SJCRH30 (cell line): Measurements from ENCODE around the gene CCDC54. TPM values are rescaled to one million over a fixed set of nuclear protein-coding genes. Genes with fewer than 3 reads are reported as not detected.

Experiments used
- DNase-seq, 2 experiments: peaks; one replicate each; pipeline ENCODE4 v3.0.0-alpha.2; 2015 to 2020
- H3K27ac ChIP-seq: fragments of 250-450 bp; sonication (Bioruptor Pico); 2 replicates; pipeline ENCODE4 v1.5.1; 2020; ENCODE audit warnings: mild to moderate bottlenecking, moderate library complexity
- H3K27me3 ChIP-seq: fragments of 250-450 bp; sonication (Bioruptor Pico); 2 replicates; pipeline ENCODE4 v1.5.1; 2020; ENCODE audit warnings: mild to moderate bottlenecking, moderate library complexity
- H3K36me3 ChIP-seq: fragments of 250-450 bp; sonication (Bioruptor Pico); 2 replicates; pipeline ENCODE4 v1.5.1; 2020; ENCODE audit warnings: mild to moderate bottlenecking, moderate library complexity
- H3K4me1 ChIP-seq: fragments of 250-450 bp; sonication (Bioruptor Pico); 2 replicates; pipeline ENCODE4 v1.5.1; 2020; ENCODE audit warnings: mild to moderate bottlenecking, moderate library complexity
- H3K4me3 ChIP-seq: fragments of 250-450 bp; sonication (Bioruptor Pico); 2 replicates; pipeline ENCODE4 v1.5.1; 2020; ENCODE audit warnings: mild to moderate bottlenecking, moderate library complexity
- H3K9me3 ChIP-seq: fragments of 250-450 bp; sonication (Bioruptor Pico); replicated peaks from 2 replicates; pipeline ENCODE4 v1.5.1; 2020; ENCODE audit warnings: mild to moderate bottlenecking, moderate library complexity
- total RNA-seq: library from RNA; depleted of rRNA; stranded (reverse); fragments of >200 nt; shearing (Covaris generic); gene quantifications from 2 replicates; pipeline ENCODE4 v1.2.3, GENCODE V29; 2014

The CCDC54 gene
- total RNA-seq, 1 experiment from 2014 or later: not detected

DNA sequence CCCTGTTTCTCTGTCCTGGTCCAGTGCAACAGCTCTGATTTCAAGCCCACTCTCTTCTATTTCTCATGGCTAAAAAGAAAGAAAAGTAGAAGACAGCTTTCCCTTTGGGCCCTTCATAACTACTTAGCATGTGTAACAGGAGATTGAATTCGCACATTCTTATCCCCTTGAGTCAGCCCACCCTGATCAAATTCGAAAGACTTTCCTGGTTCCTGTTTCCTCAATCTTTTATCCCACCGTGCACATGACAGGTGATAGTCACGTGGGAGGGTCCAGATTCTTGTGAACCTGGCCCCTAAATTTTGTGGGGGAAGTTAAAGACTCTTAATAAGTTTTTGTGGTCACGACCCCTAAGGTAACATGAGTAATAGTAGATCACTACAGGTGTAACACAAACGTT, 4.7 kb upstream of the CCDC54 start:
- Histone ChIP-seq H3K27me3 (no peaks in the 10 kb centered on the region), H3K4me3 (no peak overlapping the region), H3K9me3 (no peaks in the 10 kb centered on the region), H3K4me1 (no peaks in the 10 kb centered on the region), H3K27ac (no peak overlapping the region), H3K36me3 (no peaks in the 10 kb centered on the region)
- no peak for DNase-seq

DNA sequence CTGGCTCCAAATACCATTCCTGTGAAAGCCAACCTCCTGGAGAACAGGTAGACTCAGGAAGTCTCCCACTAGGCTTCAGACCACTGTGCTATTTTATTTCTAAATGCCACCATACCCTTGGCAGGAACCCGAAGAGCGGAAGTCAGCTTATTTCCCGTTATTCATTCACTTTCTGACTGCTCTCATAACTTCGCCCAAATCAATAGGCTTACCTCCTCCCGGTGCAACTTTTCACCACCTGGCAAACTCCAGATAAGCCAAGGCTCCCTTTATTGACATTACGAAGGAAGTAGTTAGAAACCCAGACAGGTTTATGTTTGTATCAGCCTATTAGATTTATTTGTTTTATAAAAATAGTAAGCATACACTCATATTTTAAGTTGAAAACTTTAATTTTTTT, 3.3 kb upstream of the CCDC54 start:
- Histone ChIP-seq H3K27ac (no peak overlapping the region), H3K9me3 (no peaks in the 10 kb centered on the region), H3K4me1 (no peaks in the 10 kb centered on the region), H3K36me3 (no peaks in the 10 kb centered on the region), H3K4me3 (no peak overlapping the region), H3K27me3 (no peaks in the 10 kb centered on the region)
- no peak for DNase-seq

DNA sequence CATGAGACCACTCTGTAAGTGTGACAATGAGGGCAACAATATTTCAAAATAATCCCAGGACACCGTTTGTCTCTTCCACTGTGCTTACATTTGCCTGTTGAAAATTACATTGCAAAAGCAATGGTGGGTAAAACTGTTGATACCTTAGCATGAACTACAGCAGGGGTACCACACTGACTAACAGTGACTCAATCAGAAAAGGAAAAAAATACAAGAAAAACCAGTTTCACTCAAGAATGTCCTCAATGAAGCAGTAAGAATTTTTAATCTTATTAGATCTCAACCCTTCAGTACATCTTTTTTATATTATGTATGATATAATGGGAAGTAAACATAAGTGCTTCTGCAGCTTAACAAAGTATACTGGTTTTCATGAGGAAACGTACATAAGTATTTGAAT, 1.6 kb upstream of the CCDC54 start:
- DNase-seq: no peak
- H3K9me3 ChIP-seq: no peaks in the 10 kb centered on the region
- no peaks in the 10 kb centered on the region for H3K4me1 ChIP-seq
- no peaks in the 10 kb centered on the region for H3K36me3 ChIP-seq
- no peak overlapping the region for H3K27ac ChIP-seq
- no peak overlapping the region for H3K4me3 ChIP-seq
- H3K27me3 ChIP-seq: no peaks in the 10 kb centered on the region

DNA sequence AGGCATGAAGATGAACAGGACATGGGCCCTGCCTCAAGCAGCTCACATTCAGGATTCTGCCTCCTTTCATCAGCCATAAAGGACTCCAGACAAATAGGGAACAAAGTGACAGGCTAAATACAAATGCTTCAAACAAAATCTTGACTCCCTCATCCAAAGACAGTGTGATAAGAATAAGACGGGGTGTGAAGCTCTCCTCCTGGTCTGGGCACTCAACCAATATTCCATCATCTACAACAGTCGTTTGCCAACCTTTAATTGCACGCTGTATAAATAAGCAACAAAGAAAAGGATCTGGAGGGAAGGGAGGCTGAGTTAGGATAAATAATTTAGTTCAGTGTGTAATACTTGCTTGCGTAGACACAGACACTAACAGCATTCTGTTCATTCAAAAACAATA, 5.4 kb downstream of the CCDC54 start:
- Histone ChIP-seq H3K4me3 (no peak overlapping the region), H3K27me3 (no peaks in the 10 kb centered on the region), H3K36me3 (no peaks in the 10 kb centered on the region), H3K27ac (no peak overlapping the region), H3K4me1 (no peaks in the 10 kb centered on the region), H3K9me3 (no peaks in the 10 kb centered on the region)
- no peak for DNase-seq

DNA sequence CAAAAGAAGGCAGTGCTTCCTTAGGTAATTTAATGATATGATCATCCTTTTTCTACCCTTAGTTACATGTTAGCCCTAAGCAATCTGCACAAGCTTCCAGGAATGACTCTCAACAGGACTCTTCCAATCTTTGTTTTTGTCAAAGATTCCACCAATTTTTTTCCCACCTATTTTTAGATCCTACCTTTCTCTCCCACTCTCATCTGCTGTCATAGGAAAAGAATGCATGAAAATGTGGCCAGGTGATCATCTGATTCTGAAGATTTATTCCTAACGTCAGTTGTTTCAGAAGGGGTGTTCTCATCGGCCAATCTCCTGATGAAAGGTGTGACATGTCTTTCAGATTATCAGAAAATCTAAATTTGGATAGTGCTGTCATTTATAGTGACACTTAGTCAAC, 7.2 kb downstream of the CCDC54 start:
- DNase-seq: no peak
- H3K27me3 ChIP-seq: no peaks in the 10 kb centered on the region
- no peak overlapping the region for H3K4me3 ChIP-seq
- no peaks in the 10 kb centered on the region for H3K9me3 ChIP-seq
- no peaks in the 10 kb centered on the region for H3K4me1 ChIP-seq
- no peak overlapping the region for H3K27ac ChIP-seq
- no peaks in the 10 kb centered on the region for H3K36me3 ChIP-seq

DNA sequence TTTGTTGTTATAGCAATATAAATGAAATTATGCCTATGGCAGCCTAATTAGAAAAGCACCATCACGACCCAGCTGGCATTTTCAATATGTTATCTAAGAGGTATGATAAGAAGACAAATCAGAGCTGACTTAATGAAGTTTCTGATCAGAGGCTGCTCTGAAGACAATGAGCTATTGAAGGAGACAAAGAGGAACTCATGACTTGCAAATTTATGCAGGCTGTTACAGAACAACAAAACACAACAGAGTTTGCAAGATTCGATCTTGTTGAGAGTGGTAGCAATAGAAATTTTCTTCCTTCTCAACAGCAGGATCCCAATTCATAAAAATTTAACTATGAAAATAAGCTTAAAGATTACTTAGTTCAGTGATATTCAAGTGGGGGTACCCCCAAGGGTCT, 7.7 kb downstream of the CCDC54 start:
- H3K4me1 ChIP-seq: no peaks in the 10 kb centered on the region
- no peaks in the 10 kb centered on the region for H3K27me3 ChIP-seq
- no peaks in the 10 kb centered on the region for H3K36me3 ChIP-seq
- H3K27ac ChIP-seq: no peak overlapping the region
- DNase-seq: no peak
- no peak overlapping the region for H3K4me3 ChIP-seq
- H3K9me3 ChIP-seq: no peaks in the 10 kb centered on the region

DNA sequence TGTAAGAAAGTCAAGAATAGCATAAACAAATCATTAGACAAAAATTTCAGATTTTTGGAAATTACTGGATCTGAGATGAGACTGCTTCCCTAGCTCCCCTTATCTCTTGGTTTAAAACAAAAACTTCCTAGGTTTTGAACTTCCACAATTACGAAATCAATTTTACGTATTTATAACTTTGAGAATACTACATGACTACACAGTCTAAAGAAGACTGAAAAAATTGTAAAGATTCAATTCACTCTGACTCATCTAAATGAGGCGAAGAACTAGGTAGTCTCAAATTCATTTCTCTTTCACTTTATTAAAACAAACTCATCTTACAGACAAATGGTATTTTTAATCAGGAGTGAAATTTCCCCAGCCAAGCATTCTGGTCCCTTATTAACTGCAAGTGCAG, 10.3 kb downstream of the CCDC54 start:
- H3K27me3 ChIP-seq: no peaks in the 10 kb centered on the region
- no peak for DNase-seq
- no peaks in the 10 kb centered on the region for H3K36me3 ChIP-seq
- H3K27ac ChIP-seq: no peak overlapping the region
- H3K9me3 ChIP-seq: no peaks in the 10 kb centered on the region
- H3K4me1 ChIP-seq: no peaks in the 10 kb centered on the region
- H3K4me3 ChIP-seq: no peak overlapping the region

DNA sequence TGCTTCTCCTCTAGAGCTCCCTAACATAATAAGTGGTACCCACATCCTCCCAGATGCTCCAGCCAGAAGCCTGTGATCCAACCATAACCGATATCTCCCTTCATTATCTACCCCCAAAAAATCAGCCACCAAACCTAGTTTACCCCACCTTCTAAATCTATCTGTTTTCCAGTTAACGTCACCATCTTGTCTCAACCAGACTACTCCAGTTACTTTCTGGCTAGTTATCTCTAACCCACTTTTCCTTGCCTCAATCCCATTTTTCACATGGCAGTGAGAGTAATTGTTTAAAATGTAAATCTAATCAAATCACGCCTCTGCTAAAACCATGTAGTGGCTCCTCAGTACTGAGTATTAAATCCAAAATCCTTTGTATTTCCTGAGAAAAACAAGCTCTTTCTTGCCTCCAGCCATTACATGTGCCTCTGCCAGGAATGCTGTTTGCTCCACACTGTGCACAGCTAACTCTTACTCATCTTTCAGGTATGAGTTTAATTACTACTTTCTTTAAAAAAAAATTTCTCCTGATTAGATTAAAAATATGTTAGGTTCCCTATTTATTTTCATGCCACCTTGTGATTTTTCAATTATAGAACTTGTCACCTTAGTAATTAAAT, 15.4 kb downstream of the CCDC54 start:
- no peaks in the 10 kb centered on the region for H3K27me3 ChIP-seq
- DNase-seq: no peak
- no peak overlapping the region for H3K4me3 ChIP-seq
- no peaks in the 10 kb centered on the region for H3K9me3 ChIP-seq
- no peaks in the 10 kb centered on the region for H3K36me3 ChIP-seq
- H3K4me1 ChIP-seq: no peaks in the 10 kb centered on the region
- no peak overlapping the region for H3K27ac ChIP-seq

DNA sequence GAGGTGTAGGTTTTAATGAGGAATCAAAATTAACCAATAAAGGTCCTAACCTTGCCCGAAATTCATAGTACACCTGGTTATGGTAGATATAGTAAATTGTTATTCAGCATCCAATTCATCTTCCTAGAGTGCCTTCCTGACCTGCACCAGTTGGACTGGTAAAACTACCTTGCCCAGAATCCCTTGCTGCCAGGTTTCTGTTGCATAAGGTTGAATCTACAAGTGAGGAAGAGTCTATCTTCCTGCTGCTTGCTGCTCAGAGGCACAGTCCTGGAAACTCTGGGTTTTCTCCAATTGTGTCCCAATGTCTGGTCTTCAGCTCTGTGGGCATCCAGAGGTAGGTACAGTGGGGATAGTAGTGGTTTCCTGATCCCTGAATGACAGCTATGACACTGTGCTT, 17.3 kb downstream of the CCDC54 start:
- H3K4me1 ChIP-seq: no peaks in the 10 kb centered on the region
- H3K9me3 ChIP-seq: no peaks in the 10 kb centered on the region
- no peaks in the 10 kb centered on the region for H3K36me3 ChIP-seq
- H3K27ac ChIP-seq: no peak overlapping the region
- H3K27me3 ChIP-seq: no peaks in the 10 kb centered on the region
- no peak overlapping the region for H3K4me3 ChIP-seq
- no peak for DNase-seq

DNA sequence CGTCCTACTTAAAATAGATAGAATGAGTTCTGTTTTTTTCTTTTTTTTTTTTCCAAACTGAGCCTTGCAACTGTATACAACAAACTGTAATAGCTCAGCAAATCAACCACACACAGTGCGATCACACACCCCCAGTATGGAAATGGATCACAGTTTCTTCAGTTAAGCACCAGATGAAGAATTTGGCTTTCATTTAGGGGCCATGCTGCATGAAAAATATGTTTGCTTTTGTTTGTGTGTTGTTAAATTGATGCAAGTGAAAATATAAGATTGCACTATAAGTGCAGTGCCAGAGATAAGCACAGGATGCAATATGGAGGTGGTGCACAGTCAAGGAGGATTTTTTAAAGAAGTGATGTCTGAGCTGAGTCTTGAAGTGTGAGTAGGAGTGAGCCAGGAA, 17.8 kb downstream of the CCDC54 start:
- H3K27me3 ChIP-seq: no peaks in the 10 kb centered on the region
- DNase-seq: no peak
- H3K27ac ChIP-seq: no peak overlapping the region
- no peaks in the 10 kb centered on the region for H3K9me3 ChIP-seq
- H3K4me1 ChIP-seq: no peaks in the 10 kb centered on the region
- no peak overlapping the region for H3K4me3 ChIP-seq
- no peaks in the 10 kb centered on the region for H3K36me3 ChIP-seq

DNA sequence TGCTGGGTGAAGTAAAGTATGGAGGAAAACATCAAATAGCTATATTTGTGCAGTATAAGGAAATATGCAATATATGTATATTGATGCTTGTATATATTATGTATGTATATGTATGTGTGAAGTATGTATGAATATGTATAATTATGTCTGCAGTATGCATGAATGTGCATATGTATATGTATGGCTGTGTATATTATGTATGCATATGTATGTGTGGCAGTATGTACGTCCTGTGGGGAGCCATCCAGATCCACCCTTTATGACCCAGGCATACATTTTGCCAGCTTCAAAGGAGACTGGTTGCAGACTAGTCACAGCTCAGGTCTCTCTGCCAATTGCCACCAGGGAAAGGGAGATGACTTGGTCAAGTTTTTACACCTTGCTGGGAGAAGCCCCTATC, 24.1 kb downstream of the CCDC54 start:
- H3K4me1 ChIP-seq: no peaks in the 10 kb centered on the region
- H3K27ac ChIP-seq: no peak overlapping the region
- no peaks in the 10 kb centered on the region for H3K9me3 ChIP-seq
- H3K27me3 ChIP-seq: no peaks in the 10 kb centered on the region
- no peak for DNase-seq
- no peaks in the 10 kb centered on the region for H3K36me3 ChIP-seq
- no peak overlapping the region for H3K4me3 ChIP-seq

DNA sequence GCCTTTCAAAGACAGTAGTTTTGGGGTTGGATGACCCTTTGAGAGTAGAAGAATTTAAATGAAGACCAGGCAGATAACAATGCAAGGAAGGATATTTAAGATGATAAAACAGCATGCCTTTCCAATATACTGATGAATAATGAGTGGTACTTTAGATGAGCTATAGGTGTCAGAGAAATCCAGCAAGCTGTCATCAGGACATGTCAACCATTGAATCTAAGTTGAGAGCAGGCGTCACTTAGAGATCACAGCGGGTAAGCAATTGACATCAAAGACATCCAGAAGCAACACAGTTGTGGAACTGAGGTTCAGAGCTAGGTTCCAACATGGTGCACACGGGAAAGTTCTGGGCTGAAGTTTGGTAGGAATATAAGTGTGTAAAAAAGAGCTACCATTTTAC, 25.0 kb downstream of the CCDC54 start:
- Histone ChIP-seq H3K27ac (no peak overlapping the region), H3K9me3 (no peaks in the 10 kb centered on the region), H3K36me3 (no peaks in the 10 kb centered on the region), H3K27me3 (no peaks in the 10 kb centered on the region), H3K4me1 (no peaks in the 10 kb centered on the region), H3K4me3 (no peak overlapping the region)
- DNase-seq: no peak

DNA sequence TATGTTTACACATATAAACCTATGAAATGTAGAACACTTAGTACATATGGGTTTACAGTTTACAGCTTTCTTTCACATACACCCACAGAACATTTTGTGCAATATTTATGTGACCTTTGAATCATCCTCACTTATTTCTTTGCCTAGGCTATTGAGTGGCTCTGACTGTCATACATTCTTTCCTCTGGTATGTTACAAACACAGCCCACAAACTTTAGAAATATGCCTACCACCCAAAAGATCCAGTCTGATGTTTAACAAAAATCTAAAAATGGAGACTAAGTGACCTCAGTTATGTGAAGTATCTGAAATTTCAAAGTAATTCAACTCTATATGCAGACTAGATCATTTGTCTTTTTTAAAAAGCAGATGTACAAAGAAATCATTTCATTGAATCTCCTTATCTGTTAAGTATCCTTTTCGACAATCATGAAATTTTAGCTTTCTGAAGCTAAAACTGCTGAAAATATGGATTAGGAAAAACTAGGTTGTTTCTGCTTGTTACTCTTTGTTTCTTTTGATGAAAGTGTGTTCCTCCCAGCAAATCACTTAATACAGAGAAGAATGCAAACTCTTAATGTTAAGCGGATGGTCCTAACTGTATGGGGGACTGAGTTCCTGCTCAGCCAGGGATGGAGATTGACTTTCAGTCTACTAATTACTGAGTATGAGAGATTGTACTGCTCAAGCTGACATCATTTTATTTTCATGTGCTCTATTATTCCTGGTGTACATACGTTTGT, 27.7 kb downstream of the CCDC54 start:
- no peaks in the 10 kb centered on the region for H3K4me1 ChIP-seq
- no peak overlapping the region for H3K4me3 ChIP-seq
- no peaks in the 10 kb centered on the region for H3K36me3 ChIP-seq
- H3K27ac ChIP-seq: no peak overlapping the region
- no peak for DNase-seq
- H3K9me3 ChIP-seq: no peaks in the 10 kb centered on the region
- no peaks in the 10 kb centered on the region for H3K27me3 ChIP-seq

DNA sequence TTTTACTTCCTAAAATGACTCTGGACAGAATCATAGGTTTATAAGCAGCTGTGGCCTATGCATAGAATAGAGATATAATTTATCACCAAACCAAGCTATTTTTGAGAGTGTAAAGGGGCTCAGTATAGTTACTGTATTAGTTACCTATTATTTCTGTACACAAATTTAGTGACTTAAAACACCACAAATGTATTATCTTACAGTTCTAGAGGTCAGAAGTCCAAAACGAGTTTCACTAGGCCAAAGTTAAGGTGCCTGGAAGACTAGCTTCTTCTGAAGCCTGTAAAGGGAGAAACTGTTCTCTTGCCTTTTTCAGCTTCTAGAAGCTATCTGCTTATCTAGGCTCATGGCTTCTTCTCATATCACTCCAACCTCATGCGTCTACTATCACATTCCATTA, 30.1 kb downstream of the CCDC54 start:
- Histone ChIP-seq H3K27ac (no peak overlapping the region), H3K36me3 (no peaks in the 10 kb centered on the region), H3K27me3 (no peaks in the 10 kb centered on the region), H3K4me1 (no peaks in the 10 kb centered on the region), H3K4me3 (no peak overlapping the region), H3K9me3 (no peaks in the 10 kb centered on the region)
- DNase-seq: no peak

DNA sequence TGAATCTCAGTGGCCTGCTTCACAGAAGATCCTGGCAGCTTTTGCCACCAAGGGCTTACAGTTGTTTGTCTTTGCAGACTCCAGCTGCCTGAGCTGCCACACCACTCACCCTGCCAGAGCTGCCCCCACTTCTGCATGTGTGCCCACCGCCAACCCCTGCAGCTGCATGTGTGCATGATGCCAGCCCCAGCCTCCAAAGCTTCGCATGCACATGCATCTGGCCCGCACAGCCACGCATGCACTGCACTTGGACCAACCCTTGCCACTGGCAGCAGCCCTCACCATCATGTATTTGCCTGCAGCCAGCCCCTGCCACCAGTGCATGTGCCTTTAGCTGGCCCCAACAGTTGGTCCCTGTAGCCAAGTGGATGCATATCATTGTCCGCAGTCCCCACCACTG, 31.3 kb downstream of the CCDC54 start:
- Histone ChIP-seq H3K9me3 (no peaks in the 10 kb centered on the region), H3K4me3 (no peak overlapping the region), H3K36me3 (no peaks in the 10 kb centered on the region), H3K27ac (no peak overlapping the region), H3K27me3 (no peaks in the 10 kb centered on the region), H3K4me1 (no peaks in the 10 kb centered on the region)
- no peak for DNase-seq

DNA sequence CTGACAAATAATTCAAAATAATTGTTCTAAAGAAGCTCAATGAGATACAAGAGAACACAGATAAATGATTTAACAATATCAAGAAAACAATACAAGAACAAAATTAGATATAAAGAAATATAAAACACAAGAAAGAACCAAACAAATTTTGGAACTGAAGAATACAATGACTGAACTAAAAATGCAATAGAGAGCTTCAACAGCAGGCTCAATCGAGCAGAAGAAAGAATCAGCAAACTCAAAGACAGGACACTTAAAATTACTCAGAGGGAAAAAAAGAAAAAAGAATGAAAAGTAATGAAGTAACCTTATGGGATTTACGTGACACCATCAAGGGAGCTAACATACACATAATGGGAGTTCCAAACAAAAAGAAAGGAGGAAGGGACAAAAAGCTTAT, 32.1 kb downstream of the CCDC54 start:
- Histone ChIP-seq H3K9me3 (no peaks in the 10 kb centered on the region), H3K27me3 (no peaks in the 10 kb centered on the region), H3K4me1 (no peaks in the 10 kb centered on the region), H3K27ac (no peak overlapping the region), H3K36me3 (no peaks in the 10 kb centered on the region), H3K4me3 (no peak overlapping the region)
- DNase-seq: no peak
